ENCODE data around the gene ACKR3.

DNA sequence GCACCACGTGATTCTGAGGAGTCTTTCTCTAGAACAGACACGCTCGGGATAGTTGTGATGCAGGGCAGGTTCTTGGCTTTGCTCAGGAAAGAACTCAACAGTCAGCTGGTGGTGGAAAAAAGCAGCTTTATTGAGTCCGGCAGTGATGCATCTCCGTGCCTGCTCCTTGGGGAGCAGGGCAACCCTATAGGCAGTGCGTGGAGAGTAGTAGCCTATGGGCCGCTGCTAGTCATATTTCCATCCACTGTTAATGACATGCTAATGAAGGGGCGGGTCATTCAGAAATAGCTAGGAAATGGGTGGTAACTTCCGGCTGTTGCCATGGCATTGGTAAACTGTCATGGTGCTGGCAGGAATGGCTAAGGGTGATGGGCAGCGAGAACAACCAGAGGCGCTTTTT is 11.6 kb upstream of the ACKR3 start:
- TF ChIP-seq, protein P1, sequence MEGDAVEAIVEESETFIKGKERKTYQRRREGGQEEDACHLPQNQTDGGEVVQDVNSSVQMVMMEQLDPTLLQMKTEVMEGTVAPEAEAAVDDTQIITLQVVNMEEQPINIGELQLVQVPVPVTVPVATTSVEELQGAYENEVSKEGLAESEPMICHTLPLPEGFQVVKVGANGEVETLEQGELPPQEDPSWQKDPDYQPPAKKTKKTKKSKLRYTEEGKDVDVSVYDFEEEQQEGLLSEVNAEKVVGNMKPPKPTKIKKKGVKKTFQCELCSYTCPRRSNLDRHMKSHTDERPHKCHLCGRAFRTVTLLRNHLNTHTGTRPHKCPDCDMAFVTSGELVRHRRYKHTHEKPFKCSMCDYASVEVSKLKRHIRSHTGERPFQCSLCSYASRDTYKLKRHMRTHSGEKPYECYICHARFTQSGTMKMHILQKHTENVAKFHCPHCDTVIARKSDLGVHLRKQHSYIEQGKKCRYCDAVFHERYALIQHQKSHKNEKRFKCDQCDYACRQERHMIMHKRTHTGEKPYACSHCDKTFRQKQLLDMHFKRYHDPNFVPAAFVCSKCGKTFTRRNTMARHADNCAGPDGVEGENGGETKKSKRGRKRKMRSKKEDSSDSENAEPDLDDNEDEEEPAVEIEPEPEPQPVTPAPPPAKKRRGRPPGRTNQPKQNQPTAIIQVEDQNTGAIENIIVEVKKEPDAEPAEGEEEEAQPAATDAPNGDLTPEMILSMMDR (IDR thresholded peaks at IDR 0.05): no peak
- no peak for TF ChIP-seq POLR2A (IDR thresholded peaks at IDR 0.05)

Data from testis (tissue), 2 donors.